ENCODE data around the gene SLIT3.

GRCh38 chr5:168685566-168685965 is 615.4 kb downstream of the SLIT3 start:
- TF ChIP-seq EZH2 (IDR thresholded peaks at IDR 0.05), result no peak
- TF ChIP-seq, protein P1, sequence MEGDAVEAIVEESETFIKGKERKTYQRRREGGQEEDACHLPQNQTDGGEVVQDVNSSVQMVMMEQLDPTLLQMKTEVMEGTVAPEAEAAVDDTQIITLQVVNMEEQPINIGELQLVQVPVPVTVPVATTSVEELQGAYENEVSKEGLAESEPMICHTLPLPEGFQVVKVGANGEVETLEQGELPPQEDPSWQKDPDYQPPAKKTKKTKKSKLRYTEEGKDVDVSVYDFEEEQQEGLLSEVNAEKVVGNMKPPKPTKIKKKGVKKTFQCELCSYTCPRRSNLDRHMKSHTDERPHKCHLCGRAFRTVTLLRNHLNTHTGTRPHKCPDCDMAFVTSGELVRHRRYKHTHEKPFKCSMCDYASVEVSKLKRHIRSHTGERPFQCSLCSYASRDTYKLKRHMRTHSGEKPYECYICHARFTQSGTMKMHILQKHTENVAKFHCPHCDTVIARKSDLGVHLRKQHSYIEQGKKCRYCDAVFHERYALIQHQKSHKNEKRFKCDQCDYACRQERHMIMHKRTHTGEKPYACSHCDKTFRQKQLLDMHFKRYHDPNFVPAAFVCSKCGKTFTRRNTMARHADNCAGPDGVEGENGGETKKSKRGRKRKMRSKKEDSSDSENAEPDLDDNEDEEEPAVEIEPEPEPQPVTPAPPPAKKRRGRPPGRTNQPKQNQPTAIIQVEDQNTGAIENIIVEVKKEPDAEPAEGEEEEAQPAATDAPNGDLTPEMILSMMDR (IDR thresholded peaks at IDR 0.05), result no peak
